ENCODE measurements around the gene BTBD6. TPM values are rescaled to one million over a fixed set of nuclear protein-coding genes. Genes with fewer than 3 reads are reported as not detected.

The BTBD6 gene
- total RNA-seq, 1 donor from 2014 or later, result 31.9 TPM

GRCh38 chr14:105220699-105221597 lies 27.4 kb upstream of the BTBD6 start:
- no peaks in the 10 kb centered on the region for H3K4me1 Mint-ChIP-seq (ENCODE audit: low read depth)

DNA sequence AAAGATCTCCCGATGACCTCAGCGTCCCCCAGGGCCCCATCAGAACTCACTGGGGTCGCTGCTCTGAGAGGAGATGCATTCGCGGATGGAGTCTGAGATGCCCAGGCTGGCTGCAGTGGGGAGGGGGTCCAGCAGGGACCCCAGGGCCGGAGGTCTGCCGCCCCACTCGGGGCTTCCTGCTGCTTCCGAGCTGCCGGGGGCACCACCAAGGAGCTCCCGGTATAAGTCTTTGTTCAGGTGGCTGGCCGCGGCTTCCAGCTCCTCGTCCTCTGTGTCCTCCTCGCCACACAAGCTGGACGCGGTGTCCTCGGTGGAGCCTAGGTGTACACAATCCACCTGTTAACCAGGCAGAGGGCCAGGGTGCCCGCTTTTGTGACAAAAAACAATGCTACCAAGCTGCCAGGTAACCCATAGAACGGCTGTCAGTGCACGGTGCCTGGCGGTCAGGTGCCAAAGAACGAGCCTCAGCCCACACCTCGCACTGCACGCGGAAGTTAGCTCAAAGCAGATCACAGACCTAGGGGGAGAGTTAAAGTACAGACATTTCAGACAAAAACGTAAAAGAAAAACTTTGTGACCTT lies 26.6 kb upstream of the BTBD6 start:
- no peak for DNase-seq (ENCODE audit: low spot score, unreplicated experiment)
- no peak overlapping the region for H3K27ac Mint-ChIP-seq
- H3K36me3 Mint-ChIP-seq (ENCODE audit: insufficient read depth), result peaks cover 11% of the 10 kb centered on the region

More at GRCh38 chr14:105220699-105221597, 27.4 kb upstream of the BTBD6 start:
- H3K4me3 Mint-ChIP-seq (ENCODE audit: low read depth), result no peak overlapping the region
- no peak for DNase-seq (ENCODE audit: low spot score, unreplicated experiment)
- TF ChIP-seq, protein P1, sequence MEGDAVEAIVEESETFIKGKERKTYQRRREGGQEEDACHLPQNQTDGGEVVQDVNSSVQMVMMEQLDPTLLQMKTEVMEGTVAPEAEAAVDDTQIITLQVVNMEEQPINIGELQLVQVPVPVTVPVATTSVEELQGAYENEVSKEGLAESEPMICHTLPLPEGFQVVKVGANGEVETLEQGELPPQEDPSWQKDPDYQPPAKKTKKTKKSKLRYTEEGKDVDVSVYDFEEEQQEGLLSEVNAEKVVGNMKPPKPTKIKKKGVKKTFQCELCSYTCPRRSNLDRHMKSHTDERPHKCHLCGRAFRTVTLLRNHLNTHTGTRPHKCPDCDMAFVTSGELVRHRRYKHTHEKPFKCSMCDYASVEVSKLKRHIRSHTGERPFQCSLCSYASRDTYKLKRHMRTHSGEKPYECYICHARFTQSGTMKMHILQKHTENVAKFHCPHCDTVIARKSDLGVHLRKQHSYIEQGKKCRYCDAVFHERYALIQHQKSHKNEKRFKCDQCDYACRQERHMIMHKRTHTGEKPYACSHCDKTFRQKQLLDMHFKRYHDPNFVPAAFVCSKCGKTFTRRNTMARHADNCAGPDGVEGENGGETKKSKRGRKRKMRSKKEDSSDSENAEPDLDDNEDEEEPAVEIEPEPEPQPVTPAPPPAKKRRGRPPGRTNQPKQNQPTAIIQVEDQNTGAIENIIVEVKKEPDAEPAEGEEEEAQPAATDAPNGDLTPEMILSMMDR (IDR thresholded peaks at IDR 0.05; ENCODE audit: unreplicated experiment), result no peak
- H3K27me3 Mint-ChIP-seq, result no peaks in the 10 kb centered on the region
- H3K36me3 Mint-ChIP-seq (ENCODE audit: insufficient read depth), result peaks cover 10% of the 10 kb centered on the region
- no peak overlapping the region for H3K27ac Mint-ChIP-seq
- H3K9me3 Mint-ChIP-seq (ENCODE audit: low read depth), result no peaks in the 10 kb centered on the region

GRCh38 chr14:105223260-105223659 lies 25.1 kb upstream of the BTBD6 start:
- Mint-ChIP-seq H3K4me1 (ENCODE audit: low read depth) (no peaks in the 10 kb centered on the region), H3K36me3 (ENCODE audit: insufficient read depth) (peaks cover 12% of the 10 kb centered on the region), H3K27me3 (no peaks in the 10 kb centered on the region), H3K4me3 (ENCODE audit: low read depth) (no peak overlapping the region), H3K27ac (no peak overlapping the region), H3K9me3 (ENCODE audit: low read depth) (no peaks in the 10 kb centered on the region)
- TF ChIP-seq, protein P1 (IDR thresholded peaks at IDR 0.05; ENCODE audit: unreplicated experiment), result no peak
- no peak for DNase-seq (ENCODE audit: low spot score, unreplicated experiment)

More for the DNA sequence above, 26.6 kb upstream of the BTBD6 start:
- H3K4me3 Mint-ChIP-seq (ENCODE audit: low read depth), result no peak overlapping the region
- no peaks in the 10 kb centered on the region for H3K9me3 Mint-ChIP-seq (ENCODE audit: low read depth)
- TF ChIP-seq, protein P1 (IDR thresholded peaks at IDR 0.05; ENCODE audit: unreplicated experiment), result no peak
- H3K27me3 Mint-ChIP-seq, result no peaks in the 10 kb centered on the region
- no peaks in the 10 kb centered on the region for H3K4me1 Mint-ChIP-seq (ENCODE audit: low read depth)

DNA sequence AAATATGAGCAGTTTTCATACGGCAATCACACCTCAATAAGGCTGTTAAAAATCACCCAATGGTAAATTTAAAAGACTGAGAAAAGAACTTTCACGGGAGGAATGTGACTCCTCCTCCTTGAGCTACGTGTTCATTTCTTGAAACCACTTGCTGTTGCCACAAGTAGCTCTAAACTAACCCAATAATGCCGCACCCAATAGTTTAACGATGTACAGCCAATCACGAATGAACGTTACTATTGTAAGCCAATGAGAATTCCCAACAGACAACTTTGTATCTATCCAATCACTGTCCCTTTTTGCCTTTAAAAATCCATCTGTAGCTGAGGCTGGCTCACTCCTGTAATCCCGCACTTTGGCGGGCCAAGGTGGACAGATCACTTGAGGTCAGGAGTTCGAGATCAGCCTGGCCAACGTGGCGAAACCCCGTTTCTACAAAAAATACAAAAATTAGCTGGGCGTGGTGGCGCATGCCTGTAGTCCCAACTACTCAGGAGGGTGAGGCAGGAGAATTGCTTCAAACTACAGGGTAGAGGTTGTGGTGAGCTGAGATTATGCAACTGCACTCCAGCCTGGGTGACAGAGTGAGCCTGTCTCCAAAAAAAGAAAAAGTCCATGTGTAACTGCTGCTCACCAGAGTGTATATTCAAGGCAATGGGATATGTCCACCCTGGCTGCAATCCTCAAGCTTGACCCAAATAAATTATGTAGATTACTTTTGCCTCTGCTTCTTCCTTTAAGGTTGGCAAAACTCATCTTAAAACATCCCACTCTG lies 24.4 kb upstream of the BTBD6 start:
- TF ChIP-seq, protein P1 (IDR thresholded peaks at IDR 0.05; ENCODE audit: unreplicated experiment), result no peak
- Mint-ChIP-seq H3K4me1 (ENCODE audit: low read depth) (no peaks in the 10 kb centered on the region), H3K36me3 (ENCODE audit: insufficient read depth) (peaks cover 10% of the 10 kb centered on the region)

More for the DNA sequence above, 24.4 kb upstream of the BTBD6 start:
- H3K9me3 Mint-ChIP-seq (ENCODE audit: low read depth), result no peaks in the 10 kb centered on the region
- H3K27me3 Mint-ChIP-seq, result no peaks in the 10 kb centered on the region
- no peak overlapping the region for H3K4me3 Mint-ChIP-seq (ENCODE audit: low read depth)
- DNase-seq (ENCODE audit: low spot score, unreplicated experiment), result no peak
- no peak overlapping the region for H3K27ac Mint-ChIP-seq

Data from progenitor cell of endocrine pancreas (in vitro differentiated cells).